Astrocyte of the cerebellum (primary cell): ENCODE results near the gene HEBP2.
"Not testable (repeated sequence)": the region's sequence is repeated elsewhere in the genome, so short reads cannot be mapped to it uniquely, and the experiment has no call there.

Experiments used
- DNase-seq: peaks from one replicate; pipeline ENCODE4 v3.0.0-alpha.2; 2011; ENCODE audit warnings: low read depth
- H3K4me3 ChIP-seq: 2 replicates; pipeline ENCODE4 v1.5.1; 2011; ENCODE audit warnings: mild to moderate bottlenecking, low read depth, low read length, moderate library complexity
- CTCF ChIP-seq: IDR thresholded peaks from 2 replicates; pipeline ENCODE4 v1.5.1; 2012; ENCODE audit warnings: low read length, low read depth, moderate library complexity, mild to moderate bottlenecking; ENCODE audit errors: missing control alignments
- in situ Hi-C: cut with HindIII; loops from 2 replicates; pipeline ENCODE4 v1.10.0; 2017; ENCODE audit warnings: low sequenced_read_pairs

Gene HEBP2

GRCh38 chr6:138421089-138421488 is 17.1 kb downstream of the HEBP2 start:
- no peak for DNase-seq
- in situ Hi-C loops, result loop anchor here (25.0 kb wide), 1 partner anchor 341 kb away; the partner anchor contains the start of gene CCDC28A
- no peak overlapping the region for H3K4me3 ChIP-seq
- no peak for TF ChIP-seq CTCF

- in situ Hi-C loops, result loop anchor here (25.0 kb wide), 1 partner anchor 341 kb away; the partner anchor contains the start of gene CCDC28A
- DNase-seq, result no peak
- TF ChIP-seq CTCF, result no peak
- H3K4me3 ChIP-seq, result no peak overlapping the region
Measured at GRCh38 chr6:138421608-138422007, 17.6 kb downstream of the HEBP2 start.

- H3K4me3 ChIP-seq, result no peak overlapping the region
- no peak for DNase-seq
- no peak for TF ChIP-seq CTCF
- in situ Hi-C loops, result loop anchor here (25.0 kb wide), 1 partner anchor 339 kb away; the partner anchor contains the start of gene CCDC28A
Measured at GRCh38 chr6:138422861-138423260, 18.8 kb downstream of the HEBP2 start.

- in situ Hi-C loops, result loop anchor here (25.0 kb wide), 1 partner anchor 338 kb away; the partner anchor contains the start of gene CCDC28A
- no peak for DNase-seq
- TF ChIP-seq CTCF, result no peak
- no peak overlapping the region for H3K4me3 ChIP-seq
Measured at GRCh38 chr6:138424004-138424904, 20.2 kb downstream of the HEBP2 start.

- H3K4me3 ChIP-seq, in situ Hi-C loops, DNase-seq: not testable (repeated sequence)
Measured at GRCh38 chr6:138425256-138425655, 21.2 kb downstream of the HEBP2 start.

GRCh38 chr6:138426500-138427123 is 22.6 kb downstream of the HEBP2 start:
- H3K4me3 ChIP-seq, result no peak overlapping the region
- in situ Hi-C loops, result no loop called here
- no peak for DNase-seq
- no peak for TF ChIP-seq CTCF

GRCh38 chr6:138427701-138428100 is 23.7 kb downstream of the HEBP2 start:
- H3K4me3 ChIP-seq, result no peak overlapping the region
- no peak for DNase-seq
- TF ChIP-seq CTCF, result no peak
- in situ Hi-C loops, result no loop called here
